A549 treated with dexamethasone at 1 μM for 4 hours (cell line): ENCODE measurements around the gene ISM1. TPM values are rescaled to one million over a fixed set of nuclear protein-coding genes. Genes with fewer than 3 reads are reported as not detected.

Source experiments
- total RNA-seq: library from RNA; stranded (reverse); fragments of 200-300 nt; extraction: Qiagen RNA extraction; gene quantifications from 5 replicates; pipeline ENCODE4 v1.2.3, GENCODE V29; 2022

ISM1 gene
- 0.16 to 0.24 TPM (median 0.18 TPM) in 5 replicates for total RNA-seq

GRCh38 chr20:13220904-13221297 lies at the start of gene ISM1:
TSS of gene ISM1 (plus strand) at chr20:13221274. CDS start at chr20:13221777, 503 bp downstream.

Other genes starting within 250 kb of the ISM1 start
- 0.01 to 0.12 TPM (median 0.06 TPM) in 4 of 5 replicates, not detected in the other for gene SPTLC3, start 212.3 kb upstream of the ISM1 start, total RNA-seq